HG03432 (cell line): Measurements from ENCODE around the gene GFPT2.

ENCODE experiments used
- ATAC-seq: cut with Tn5 transposase; IDR thresholded peaks from one replicate; pipeline ENCODE4 v1.9.1; 2021; ENCODE audit warnings: mild to moderate bottlenecking, moderate library complexity; ENCODE audit not compliant: unreplicated experiment

Gene GFPT2

DNA sequence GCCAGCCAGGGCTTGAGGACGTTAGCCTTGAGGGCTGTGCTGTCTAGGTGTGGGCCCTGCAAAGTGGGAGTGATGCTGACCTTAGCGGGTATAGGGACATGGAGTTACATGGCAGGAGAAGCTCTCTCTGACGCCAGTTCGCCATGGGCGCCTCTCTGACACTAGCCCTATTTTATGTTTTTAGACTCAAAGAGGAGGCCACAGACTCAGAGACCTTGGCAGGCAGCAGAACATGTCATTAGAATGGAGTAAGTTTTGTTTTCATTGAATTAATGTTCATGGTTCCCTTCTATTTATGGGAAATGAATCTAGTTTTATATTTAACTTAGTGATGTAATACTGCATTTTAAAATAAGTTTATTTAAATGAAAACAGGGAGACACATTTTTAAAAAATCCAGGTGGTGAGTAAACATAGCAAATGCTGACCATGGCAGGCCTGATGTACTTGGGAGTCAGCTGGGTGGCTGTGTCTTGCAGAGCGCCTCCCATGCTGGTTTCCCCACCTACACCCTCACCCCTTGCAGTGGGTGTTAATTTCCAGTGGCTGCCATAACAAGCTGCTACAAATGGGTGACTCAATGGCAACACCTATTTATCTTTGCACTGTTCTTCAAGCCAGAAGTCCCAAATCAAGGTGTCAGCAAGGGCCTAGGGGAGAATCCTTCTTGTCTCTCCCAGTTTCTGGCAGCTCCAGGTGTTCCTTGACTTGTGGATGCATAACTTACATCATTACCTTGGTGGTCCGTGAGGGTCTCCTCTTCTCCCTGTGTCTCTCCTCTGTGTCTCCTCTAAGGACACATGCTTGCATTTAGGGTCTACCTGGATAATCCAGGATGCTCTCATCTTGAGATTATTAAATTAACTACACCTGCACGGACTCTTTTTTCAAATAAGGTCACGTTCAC lies 25.6 kb upstream of the GFPT2 start:
- ATAC-seq: no peak

DNA sequence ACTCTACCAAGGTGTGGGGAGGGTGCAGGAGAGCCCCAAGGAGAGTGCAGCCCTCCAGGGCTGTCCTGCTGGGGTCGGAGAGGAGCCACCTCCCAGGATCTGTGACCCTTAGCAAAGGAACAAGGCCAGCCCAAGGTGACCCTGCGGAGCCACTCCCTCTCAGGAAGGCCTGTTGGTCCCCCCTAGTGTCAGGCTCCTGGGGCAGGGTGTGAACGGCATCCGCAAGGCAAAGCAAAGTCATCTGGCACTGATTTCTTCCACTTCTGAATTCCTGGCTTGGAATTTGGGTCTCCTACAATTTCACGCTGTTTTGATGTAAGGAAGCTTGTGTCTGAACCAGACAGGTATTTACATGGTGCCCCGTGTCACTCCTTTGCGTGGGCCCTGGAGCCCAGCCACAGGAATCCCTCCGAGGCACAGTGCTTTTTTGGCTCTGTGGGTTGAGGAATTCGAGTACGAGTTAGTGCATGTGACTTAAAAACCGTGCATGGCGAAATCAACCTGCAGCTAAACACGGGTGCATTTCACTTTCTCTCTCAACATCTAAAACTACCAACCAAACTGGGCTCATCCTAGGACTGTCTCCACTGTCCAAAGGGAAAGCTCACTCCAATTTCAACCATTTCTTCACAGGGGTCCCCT lies 24.5 kb upstream of the GFPT2 start:
- no peak for ATAC-seq

GRCh38 chr5:180376511-180376910 lies 23.4 kb upstream of the GFPT2 start:
- ATAC-seq: no peak

- ATAC-seq: no peak
Measured at GRCh38 chr5:180375955-180376354, 22.8 kb upstream of the GFPT2 start.

DNA sequence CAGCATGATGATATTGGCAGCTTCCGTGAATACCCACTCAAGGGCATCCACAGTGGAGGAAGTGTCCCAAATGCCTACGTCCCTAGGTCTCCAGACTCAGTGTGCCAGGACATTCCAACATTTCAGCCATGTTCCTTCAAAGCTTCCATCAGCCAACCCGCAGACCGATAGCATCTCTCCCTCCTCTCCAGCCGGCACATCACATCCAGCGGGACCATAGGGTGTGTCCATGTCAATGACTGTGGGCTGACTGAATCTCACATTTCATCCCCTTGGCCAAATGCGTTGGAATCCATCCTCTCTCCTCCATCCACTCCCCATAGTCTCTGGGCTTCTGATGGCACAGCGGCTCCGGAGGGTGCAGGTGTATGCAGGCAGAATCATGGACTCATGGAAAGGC lies 22.2 kb upstream of the GFPT2 start:
- ATAC-seq: no peak

GRCh38 chr5:180373870-180374269 lies 20.7 kb upstream of the GFPT2 start:
- no peak for ATAC-seq

DNA sequence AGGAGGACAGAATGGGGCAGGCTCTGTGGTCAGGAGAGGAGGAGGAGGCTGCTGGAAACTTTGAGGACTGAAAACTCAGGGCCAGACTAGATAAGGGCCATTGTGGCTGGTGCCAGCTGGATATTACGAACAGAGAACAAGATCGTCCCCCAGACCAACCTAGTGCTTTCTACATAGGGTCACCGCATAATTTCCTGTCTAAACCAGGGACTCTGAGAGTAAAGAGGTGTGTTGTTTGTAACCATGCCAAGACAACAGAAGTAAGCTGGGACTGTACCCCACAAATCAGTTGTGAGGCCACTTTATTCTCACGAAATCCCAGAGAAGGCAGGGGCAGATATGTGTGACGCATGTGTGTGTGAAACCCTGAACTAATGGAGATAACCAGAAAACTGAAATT lies 20.3 kb upstream of the GFPT2 start:
- no peak for ATAC-seq

- no peak for ATAC-seq
Measured at GRCh38 chr5:180371949-180372348, 18.8 kb upstream of the GFPT2 start.

DNA sequence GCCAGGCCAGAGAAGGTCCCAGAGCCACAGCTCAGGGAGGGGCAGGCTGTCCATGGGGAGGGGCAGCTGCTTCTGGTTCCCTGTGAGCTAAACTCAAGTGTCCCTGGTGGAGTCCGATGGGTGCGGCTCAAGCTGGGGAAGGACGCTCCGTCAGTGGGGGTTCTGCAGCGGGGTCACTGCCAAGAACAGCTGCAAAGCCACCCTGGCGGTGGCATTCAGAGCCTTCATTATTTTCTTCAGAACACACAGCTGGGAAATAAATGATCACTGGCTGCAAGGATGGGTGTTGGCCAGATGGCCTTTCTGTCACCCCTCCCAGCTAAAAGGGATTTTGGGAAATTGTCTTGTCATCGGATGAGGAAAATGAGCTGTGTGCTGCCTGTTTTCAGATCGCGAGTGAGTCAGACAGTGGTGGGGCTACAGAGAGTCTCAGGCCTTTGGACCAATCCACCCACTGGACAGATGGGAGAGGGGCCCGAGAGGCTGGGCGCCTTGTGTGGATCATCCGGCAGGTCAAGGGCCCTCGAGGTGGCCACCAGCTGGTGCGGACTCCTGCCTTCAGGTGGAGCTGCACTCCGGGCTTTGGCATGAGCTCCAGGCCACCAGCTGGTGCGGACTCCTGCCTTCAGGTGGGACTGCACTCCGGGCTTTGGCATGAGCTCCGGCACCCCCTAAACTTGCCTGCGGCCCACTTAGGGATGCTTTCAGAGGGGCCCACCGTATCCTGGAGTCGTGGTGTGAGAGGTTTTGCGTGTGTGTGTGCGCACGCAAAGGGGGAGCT lies 17.9 kb upstream of the GFPT2 start:
- no peak for ATAC-seq

DNA sequence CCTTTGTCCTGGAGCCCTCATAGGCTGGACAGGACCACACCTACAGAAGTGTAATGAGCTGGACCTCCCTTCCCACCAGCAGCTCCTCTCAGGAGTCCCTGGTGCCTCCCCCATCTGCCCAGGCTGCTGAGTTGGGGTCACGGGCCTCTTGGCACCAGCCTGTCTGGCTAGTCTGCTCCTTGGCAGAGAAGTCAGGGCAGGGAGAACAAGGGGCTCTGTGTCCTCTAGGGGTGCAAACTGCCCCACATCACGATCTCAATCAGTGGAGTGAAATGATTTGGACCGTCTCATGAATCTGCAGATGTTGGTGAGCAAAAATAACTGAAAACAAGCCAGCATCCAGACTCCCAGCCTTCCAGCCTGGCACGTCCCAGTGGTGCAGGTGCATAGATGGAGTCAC lies 14.9 kb upstream of the GFPT2 start:
- no peak for ATAC-seq

DNA sequence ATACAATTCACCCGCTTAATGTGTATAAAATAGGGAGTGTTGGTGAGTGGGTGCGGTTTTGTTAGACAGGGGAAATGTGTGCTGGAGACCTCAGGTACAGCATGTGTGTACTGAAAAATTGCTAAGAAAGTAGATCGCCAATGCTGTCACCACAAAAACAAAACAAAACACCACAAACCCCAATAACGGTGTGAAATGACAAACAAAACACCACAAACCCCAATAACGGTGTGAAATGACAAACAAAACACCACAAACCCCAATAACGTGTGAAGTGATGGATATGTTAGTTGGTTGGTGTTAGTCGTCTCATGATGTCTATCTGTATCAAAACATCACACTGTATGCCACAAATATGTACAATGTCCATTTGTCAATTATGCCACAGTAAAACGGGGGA lies 14.2 kb upstream of the GFPT2 start:
- ATAC-seq: no peak

GRCh38 chr5:180366326-180366725 lies 13.2 kb upstream of the GFPT2 start:
- ATAC-seq: no peak

GRCh38 chr5:180365829-180366228 lies 12.7 kb upstream of the GFPT2 start:
- no peak for ATAC-seq

DNA sequence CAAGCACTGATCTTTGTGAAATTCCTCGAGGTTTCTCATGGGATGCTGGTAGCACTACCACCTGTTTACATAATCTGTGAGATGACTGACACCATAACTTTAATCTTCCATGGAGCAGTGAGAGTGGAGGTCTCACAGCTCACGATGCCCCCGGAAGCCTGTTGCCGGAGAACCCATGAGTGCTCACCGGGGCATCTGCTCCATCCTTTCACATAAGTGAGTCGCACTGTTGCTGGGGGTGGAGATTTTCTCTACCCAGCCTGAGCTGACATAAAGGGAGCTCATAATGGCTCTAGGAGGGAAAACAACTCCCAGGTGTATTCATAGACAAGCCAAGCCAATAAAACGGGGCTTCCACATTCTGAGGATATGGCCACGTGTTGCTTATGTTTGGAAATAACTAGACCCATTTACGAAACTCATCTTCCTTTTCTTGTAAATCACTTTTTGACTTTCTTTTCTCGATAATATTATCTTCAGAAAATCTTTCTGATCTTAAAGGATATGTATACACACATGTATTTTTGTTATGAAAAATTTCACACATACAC lies 11.2 kb upstream of the GFPT2 start:
- ATAC-seq: no peak

- ATAC-seq: no peak
Measured at GRCh38 chr5:180360078-180360957, 7.2 kb upstream of the GFPT2 start.

GRCh38 chr5:180358694-180359093 lies 5.6 kb upstream of the GFPT2 start:
- no peak for ATAC-seq

- ATAC-seq: no peak
Measured at GRCh38 chr5:180358179-180358578, 5.0 kb upstream of the GFPT2 start.

- ATAC-seq: no peak
Measured at GRCh38 chr5:180354966-180355365, 1.8 kb upstream of the GFPT2 start.

GRCh38 chr5:180353980-180354452 lies 880 bp upstream of the GFPT2 start:
- ATAC-seq: no peak
